Measurements from ENCODE around the gene SMAD3. TPM values are rescaled to one million over a fixed set of nuclear protein-coding genes. Genes with fewer than 3 reads are reported as not detected.

The SMAD3 gene
- total RNA-seq, 1 donor from 2014 or later, result 12.5 TPM

GRCh38 chr15:67032608-67033007, 32.8 kb upstream of the SMAD3 start:
- H3K4me3 Mint-ChIP-seq, result no peak overlapping the region
- H3K4me1 ChIP-seq, result peaks cover 47% of the 10 kb centered on the region

GRCh38 chr15:67033012-67033411, 32.4 kb upstream of the SMAD3 start:
- peak overlapping the region; percentile 72 for H3K4me3 Mint-ChIP-seq
- peaks cover 38% of the 10 kb centered on the region for H3K27me3 ChIP-seq
- H3K4me2 ChIP-seq, result peak overlapping the region; percentile 80

More at GRCh38 chr15:67032608-67033007, 32.8 kb upstream of the SMAD3 start:
- Mint-ChIP-seq H3K27me3 (ENCODE audit: insufficient read depth, low read depth) (peaks cover 9% of the 10 kb centered on the region), H3K9me3 (no peaks in the 10 kb centered on the region), H3K36me3 (no peaks in the 10 kb centered on the region), H3K4me1 (peaks cover 28% of the 10 kb centered on the region), H3K27ac (no peak overlapping the region)
- Histone ChIP-seq H3K9ac (no peak overlapping the region), H3K36me3 (no peaks in the 10 kb centered on the region), H3K4me2 (peak overlapping the region; percentile 80), H3F3A (ENCODE audit: low read depth) (peaks cover 41% of the 10 kb centered on the region), H3K27ac (no peak overlapping the region), H3K79me2 (ENCODE audit: low read depth) (no peaks in the 10 kb centered on the region), H4K20me1 (ENCODE audit: low read depth) (peaks cover 9% of the 10 kb centered on the region), H3K9me3 (ENCODE audit: low read depth) (no peaks in the 10 kb centered on the region), H3K27me3 (peaks cover 38% of the 10 kb centered on the region), H3K4me3 (no peak overlapping the region), H2AFZ (replicated peaks) (no peak overlapping the region)
- TF ChIP-seq CTCF (IDR thresholded peaks at IDR 0.05), result no peak
- no peak for TF ChIP-seq EZH2phosphoT487 (IDR thresholded peaks at IDR 0.05)
- no peak for TF ChIP-seq EZH2 (IDR thresholded peaks at IDR 0.05)
- no peak for DNase-seq (ENCODE audit: low spot score)

GRCh38 chr15:67033571-67034044, 31.8 kb upstream of the SMAD3 start:
- no peak overlapping the region for H3K9ac ChIP-seq
- H3K36me3 ChIP-seq, result no peaks in the 10 kb centered on the region
- H3K27ac ChIP-seq, result no peak overlapping the region
- peak; percentile 39 for DNase-seq (ENCODE audit: low spot score)
- Mint-ChIP-seq H3K4me3 (peak overlapping the region; percentile 72), H3K27me3 (ENCODE audit: insufficient read depth, low read depth) (peaks cover 6% of the 10 kb centered on the region), H3K9me3 (no peaks in the 10 kb centered on the region), H3K36me3 (no peaks in the 10 kb centered on the region), H3K27ac (peak overlapping the region; percentile 52), H3K4me1 (peaks cover 22% of the 10 kb centered on the region)
- H4K20me1 ChIP-seq (ENCODE audit: low read depth), result peaks cover 9% of the 10 kb centered on the region
- H3K9me3 ChIP-seq (ENCODE audit: low read depth), result no peaks in the 10 kb centered on the region
- H3K4me1 ChIP-seq, result peaks cover 57% of the 10 kb centered on the region
- H3K27me3 ChIP-seq, result peaks cover 38% of the 10 kb centered on the region
- H3K4me2 ChIP-seq, result peak overlapping the region; percentile 80
- peak overlapping the region; percentile 35 for H3K4me3 ChIP-seq
- TF ChIP-seq EZH2 (IDR thresholded peaks at IDR 0.05) (no peak), CTCF (IDR thresholded peaks at IDR 0.05) (no peak), EZH2phosphoT487 (IDR thresholded peaks at IDR 0.05) (peak; percentile 8)
- H3K79me2 ChIP-seq (ENCODE audit: low read depth), result no peaks in the 10 kb centered on the region
- H3F3A ChIP-seq (ENCODE audit: low read depth), result peaks cover 51% of the 10 kb centered on the region
- H2AFZ ChIP-seq (replicated peaks), result peak overlapping the region; percentile 93

More at GRCh38 chr15:67033012-67033411, 32.4 kb upstream of the SMAD3 start:
- no peak overlapping the region for H3K27ac ChIP-seq
- H3K9me3 ChIP-seq (ENCODE audit: low read depth), result no peaks in the 10 kb centered on the region
- H3K9ac ChIP-seq, result no peak overlapping the region
- peaks cover 9% of the 10 kb centered on the region for H4K20me1 ChIP-seq (ENCODE audit: low read depth)
- Mint-ChIP-seq H3K27me3 (ENCODE audit: insufficient read depth, low read depth) (peaks cover 9% of the 10 kb centered on the region), H3K4me1 (peaks cover 25% of the 10 kb centered on the region), H3K36me3 (no peaks in the 10 kb centered on the region), H3K9me3 (no peaks in the 10 kb centered on the region), H3K27ac (peak overlapping the region; percentile 53)
- H3K36me3 ChIP-seq, result no peaks in the 10 kb centered on the region
- peaks cover 45% of the 10 kb centered on the region for H3F3A ChIP-seq (ENCODE audit: low read depth)
- H3K4me3 ChIP-seq, result peak overlapping the region; percentile 35
- TF ChIP-seq EZH2phosphoT487 (IDR thresholded peaks at IDR 0.05) (no peak), CTCF (IDR thresholded peaks at IDR 0.05) (no peak), EZH2 (IDR thresholded peaks at IDR 0.05) (no peak)
- H3K79me2 ChIP-seq (ENCODE audit: low read depth), result no peaks in the 10 kb centered on the region
- H3K4me1 ChIP-seq, result peaks cover 51% of the 10 kb centered on the region
- no peak for DNase-seq (ENCODE audit: low spot score)
- peak overlapping the region; percentile 93 for H2AFZ ChIP-seq (replicated peaks)
